Naive B cell (primary cell): Measurements from ENCODE around the gene AKNA. TPM values are rescaled to one million over a fixed set of nuclear protein-coding genes. Genes with fewer than 3 reads are reported as not detected.
A peak's percentile ranks its signal among the peaks of the same experiment; 100 is the strongest.

ENCODE experiments used
- ATAC-seq, 2 donors: fragments of 150-1000 bp; cut with Tn5 transposase; 2 replicates each; pipeline ENCODE4 v1.10.0; 2021; ENCODE audit warnings: low read depth in 2 of 2, mild to moderate bottlenecking in 2 of 2, moderate library complexity in 2 of 2
- DNase-seq: peaks from one replicate; pipeline ENCODE4 v3.0.0; 2022
- H3K27ac Mint-ChIP-seq, 6 donors: one replicate each; pipeline ENCODE4 v1.8.0; 2020 to 2022; ENCODE audit warnings: mild to moderate bottlenecking in 6 of 6, mixed read lengths in 6 of 6, moderate library complexity in 5 of 6, inconsistent platforms in 2 of 6
- H3K27me3 Mint-ChIP-seq, 3 donors: one replicate each; pipeline ENCODE4 v1.8.0; 2021 to 2022; ENCODE audit warnings: mixed read lengths in 3 of 3, mild to moderate bottlenecking in 1 of 3
- H3K36me3 Mint-ChIP-seq, 2 donors: one replicate each; pipeline ENCODE4 v1.8.0; 2020 to 2022; ENCODE audit warnings: mixed read lengths in 2 of 2, inconsistent platforms in 1 of 2, mild to moderate bottlenecking in 1 of 2
- H3K4me1 Mint-ChIP-seq, 3 donors: one replicate each; pipeline ENCODE4 v1.8.0; 2020 to 2022; ENCODE audit warnings: mixed read lengths in 3 of 3, inconsistent platforms in 1 of 3, mild to moderate bottlenecking in 1 of 3, moderate library complexity in 1 of 3
- H3K4me3 Mint-ChIP-seq, 8 donors: one replicate each; pipeline ENCODE4 v1.8.0; 2020 to 2022; ENCODE audit warnings: mild to moderate bottlenecking in 8 of 8, mixed read lengths in 8 of 8, moderate library complexity in 8 of 8, inconsistent platforms in 2 of 8
- H3K9me3 Mint-ChIP-seq, 7 donors: one replicate each; pipeline ENCODE4 v1.8.0; 2020 to 2022; ENCODE audit warnings: mixed read lengths in 7 of 7, mild to moderate bottlenecking in 5 of 7, inconsistent platforms in 2 of 7, moderate library complexity in 1 of 7
- polyA plus RNA-seq, 6 donors: library from polyadenylated mRNA; unstranded; fragments of 300-500 nt; fragmentation: Illumina TruSeq; gene quantifications; one replicate each; pipeline ENCODE4 v1.2.3, GENCODE V29; 2021; ENCODE audit warnings: low read depth in 6 of 6

Gene AKNA
- polyA plus RNA-seq, 6 donors from 2014 or later, result 0.78 to 34.1 (median 13.7) TPM

GRCh38 chr9:114367366-114367765 lies 20.4 kb downstream of the AKNA start:
- DNase-seq (no peak), ATAC-seq (no peak)
- no peaks in the 10 kb centered on the region for H3K27me3 Mint-ChIP-seq
- H3K4me3 Mint-ChIP-seq, result peak overlapping the region in 7 of 8 donors; percentile 68 to 90 (median 83)
- peaks cover 0 to 5% (median 0%) of the 10 kb centered on the region in 7 donors for H3K9me3 Mint-ChIP-seq
- peaks cover 64 to 96% (median 84%) of the 10 kb centered on the region in 3 donors for H3K4me1 Mint-ChIP-seq
- peaks cover 27 to 37% of the 10 kb centered on the region in 2 donors for H3K36me3 Mint-ChIP-seq
- H3K27ac Mint-ChIP-seq, result peak overlapping the region; percentile 79 to 98 (median 97)

- no peaks in the 10 kb centered on the region for H3K27me3 Mint-ChIP-seq
- DNase-seq, result peak; percentile 73
- H3K4me1 Mint-ChIP-seq, result peaks cover 56 to 92% (median 81%) of the 10 kb centered on the region in 3 donors
- H3K4me3 Mint-ChIP-seq, result peak overlapping the region; percentile 68 to 90 (median 81)
- peaks cover 0 to 5% (median 0%) of the 10 kb centered on the region in 7 donors for H3K9me3 Mint-ChIP-seq
- ATAC-seq, result peak; percentile 78 to 79
- H3K36me3 Mint-ChIP-seq, result peaks cover 27 to 37% of the 10 kb centered on the region in 2 donors
- peak overlapping the region; percentile 74 to 98 (median 97) for H3K27ac Mint-ChIP-seq
Observed at GRCh38 chr9:114366334-114367128, 21.3 kb downstream of the AKNA start.

- Mint-ChIP-seq H3K27me3 (no peaks in the 10 kb centered on the region), H3K36me3 (peaks cover 37 to 48% of the 10 kb centered on the region in 2 donors), H3K4me3 (peak overlapping the region in 5 of 8 donors; percentile 53 to 90 (median 78)), H3K4me1 (peaks cover 63 to 83% (median 82%) of the 10 kb centered on the region in 3 donors), H3K9me3 (peaks cover 0 to 5% (median 0%) of the 10 kb centered on the region in 7 donors), H3K27ac (peak overlapping the region in 4 of 6 donors; percentile 88 to 94 (median 92))
- ATAC-seq, result no peak
- no peak for DNase-seq
Observed at GRCh38 chr9:114365194-114365593, 22.6 kb downstream of the AKNA start.

- Mint-ChIP-seq H3K9me3 (peaks cover 0 to under 1% (median 0%) of the 10 kb centered on the region in 7 donors), H3K4me3 (peak overlapping the region; percentile 49 to 90 (median 75)), H3K36me3 (peaks cover 32 to 49% of the 10 kb centered on the region in 2 donors), H3K27me3 (no peaks in the 10 kb centered on the region), H3K4me1 (peaks cover 61 to 82% (median 78%) of the 10 kb centered on the region in 3 donors), H3K27ac (peak overlapping the region; percentile 47 to 94 (median 90))
- DNase-seq (peak; percentile 54), ATAC-seq (peak; percentile 43 to 60)
Observed at GRCh38 chr9:114364134-114365041, 23.4 kb downstream of the AKNA start.

DNA sequence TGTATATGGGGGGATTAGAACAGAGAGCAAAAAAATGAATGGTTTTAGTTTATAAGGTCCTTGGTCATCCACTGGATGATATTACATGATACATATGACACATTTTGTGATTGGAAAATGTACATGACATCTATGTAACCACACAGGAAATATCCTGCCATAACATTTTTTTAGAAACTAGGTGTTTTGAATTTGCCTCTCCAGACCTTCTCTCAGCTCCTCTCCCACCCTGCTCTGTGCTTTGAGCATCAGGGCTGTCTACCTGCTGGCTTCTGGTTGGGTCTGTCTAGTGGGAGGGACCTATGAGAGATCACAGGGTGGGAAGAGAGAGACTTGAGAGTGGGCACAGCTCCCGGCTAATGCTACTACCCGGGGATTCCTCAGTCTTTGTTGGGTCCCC lies 24.4 kb downstream of the AKNA start:
- Mint-ChIP-seq H3K27me3 (no peaks in the 10 kb centered on the region), H3K9me3 (no peaks in the 10 kb centered on the region), H3K36me3 (peaks cover 33 to 49% of the 10 kb centered on the region in 2 donors), H3K4me3 (peak overlapping the region in 5 of 8 donors; percentile 15 to 85 (median 53)), H3K4me1 (peaks cover 58 to 76% (median 72%) of the 10 kb centered on the region in 3 donors), H3K27ac (peak overlapping the region; percentile 78 to 94 (median 89))
- ATAC-seq (no peak), DNase-seq (no peak)

DNA sequence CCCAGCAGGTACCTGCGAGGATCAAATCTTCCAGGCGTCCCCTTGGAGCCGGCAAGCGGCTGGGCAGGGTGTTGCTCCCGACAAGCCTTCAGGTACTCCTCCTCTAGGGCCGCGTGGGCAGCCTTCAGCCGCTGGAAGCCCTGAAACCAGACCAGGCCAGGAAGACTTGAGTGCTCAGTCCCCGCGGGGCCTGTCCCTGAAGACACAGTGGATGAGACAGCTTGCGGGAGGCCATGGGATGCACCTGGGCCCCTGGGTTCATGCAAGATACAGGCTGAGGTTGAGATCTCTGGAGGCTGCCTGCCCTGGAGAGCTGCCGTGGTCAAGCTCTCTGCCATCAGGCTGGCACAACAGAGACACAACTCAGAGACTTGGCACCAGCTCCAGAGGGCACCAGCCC lies 25.4 kb downstream of the AKNA start:
- DNase-seq (no peak), ATAC-seq (no peak)
- H3K9me3 Mint-ChIP-seq, result no peaks in the 10 kb centered on the region
- peaks cover 52 to 70% (median 70%) of the 10 kb centered on the region in 3 donors for H3K4me1 Mint-ChIP-seq
- H3K27me3 Mint-ChIP-seq, result no peaks in the 10 kb centered on the region
- H3K4me3 Mint-ChIP-seq, result no peak overlapping the region
- H3K27ac Mint-ChIP-seq, result peak overlapping the region in 3 of 6 donors; percentile 88 to 93 (median 90)
- H3K36me3 Mint-ChIP-seq, result peaks cover 37 to 50% of the 10 kb centered on the region in 2 donors

- Mint-ChIP-seq H3K36me3 (peaks cover 33 to 55% of the 10 kb centered on the region in 2 donors), H3K27me3 (no peaks in the 10 kb centered on the region), H3K4me1 (peaks cover 46 to 63% (median 62%) of the 10 kb centered on the region in 3 donors), H3K27ac (peak overlapping the region in 4 of 6 donors; percentile 66 to 93 (median 88)), H3K9me3 (no peaks in the 10 kb centered on the region), H3K4me3 (no peak overlapping the region)
- no peak for ATAC-seq
- DNase-seq, result no peak
Observed at GRCh38 chr9:114361542-114361941, 26.2 kb downstream of the AKNA start.

DNA sequence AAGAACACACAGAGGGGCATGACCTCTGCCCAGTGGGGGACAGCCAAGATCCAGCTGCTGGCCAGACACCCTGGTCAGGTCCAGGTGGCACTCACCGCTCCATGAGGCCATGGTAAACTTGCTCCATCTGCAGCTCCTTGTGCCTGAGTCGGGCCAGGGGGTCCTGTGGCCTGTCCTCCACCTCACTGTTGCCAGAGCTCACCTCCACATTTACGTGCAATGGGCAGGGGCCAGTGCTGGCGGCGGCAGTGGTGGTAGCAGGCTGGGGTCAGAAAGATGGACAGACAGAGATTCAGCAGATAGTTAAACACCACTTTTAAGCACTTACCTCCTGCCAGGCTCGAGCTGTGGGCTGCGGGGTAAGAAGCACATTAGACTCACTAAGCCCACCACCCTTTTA lies 28.0 kb downstream of the AKNA start:
- H3K27me3 Mint-ChIP-seq, result no peaks in the 10 kb centered on the region
- H3K27ac Mint-ChIP-seq, result peak overlapping the region in 5 of 6 donors; percentile 24 to 82 (median 62)
- H3K4me1 Mint-ChIP-seq, result peaks cover 40 to 55% (median 51%) of the 10 kb centered on the region in 3 donors
- no peak for DNase-seq
- H3K9me3 Mint-ChIP-seq, result no peaks in the 10 kb centered on the region
- no peak overlapping the region for H3K4me3 Mint-ChIP-seq
- H3K36me3 Mint-ChIP-seq, result peaks cover 33 to 57% of the 10 kb centered on the region in 2 donors
- no peak for ATAC-seq

GRCh38 chr9:114357911-114358328 lies 29.9 kb downstream of the AKNA start:
- H3K9me3 Mint-ChIP-seq, result no peaks in the 10 kb centered on the region
- peaks cover 23 to 36% (median 32%) of the 10 kb centered on the region in 3 donors for H3K4me1 Mint-ChIP-seq
- peaks cover 19 to 43% of the 10 kb centered on the region in 2 donors for H3K36me3 Mint-ChIP-seq
- DNase-seq, result no peak
- no peak for ATAC-seq
- H3K27me3 Mint-ChIP-seq, result no peaks in the 10 kb centered on the region
- H3K27ac Mint-ChIP-seq, result peak overlapping the region in 5 of 6 donors; percentile 6 to 84 (median 35)
- no peak overlapping the region for H3K4me3 Mint-ChIP-seq

DNA sequence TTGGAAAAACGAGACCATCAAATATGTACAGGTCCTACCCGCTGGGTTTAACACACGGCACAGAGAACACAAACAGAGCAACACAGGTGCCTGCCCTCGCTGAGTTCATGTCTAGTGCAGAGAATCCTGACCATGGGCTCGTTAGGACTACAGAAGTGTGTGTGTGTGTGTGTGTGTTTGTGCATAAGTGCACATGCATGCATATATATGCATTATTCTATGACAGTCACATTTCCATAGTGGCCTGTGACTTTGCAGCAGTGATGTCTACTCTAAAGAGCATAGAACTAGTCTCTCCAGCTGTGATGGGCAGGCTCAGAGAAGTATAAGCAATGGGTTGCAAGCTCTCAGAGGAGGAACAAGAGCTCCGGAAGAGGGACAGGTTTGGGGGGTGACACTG lies 30.4 kb downstream of the AKNA start:
- peaks cover 19 to 43% of the 10 kb centered on the region in 2 donors for H3K36me3 Mint-ChIP-seq
- H3K4me3 Mint-ChIP-seq, result no peak overlapping the region
- H3K27me3 Mint-ChIP-seq, result no peaks in the 10 kb centered on the region
- DNase-seq (no peak), ATAC-seq (no peak)
- H3K4me1 Mint-ChIP-seq, result peaks cover 23 to 34% (median 27%) of the 10 kb centered on the region in 3 donors
- no peaks in the 10 kb centered on the region for H3K9me3 Mint-ChIP-seq
- peak overlapping the region in 4 of 6 donors; percentile 32 to 84 (median 42) for H3K27ac Mint-ChIP-seq

DNA sequence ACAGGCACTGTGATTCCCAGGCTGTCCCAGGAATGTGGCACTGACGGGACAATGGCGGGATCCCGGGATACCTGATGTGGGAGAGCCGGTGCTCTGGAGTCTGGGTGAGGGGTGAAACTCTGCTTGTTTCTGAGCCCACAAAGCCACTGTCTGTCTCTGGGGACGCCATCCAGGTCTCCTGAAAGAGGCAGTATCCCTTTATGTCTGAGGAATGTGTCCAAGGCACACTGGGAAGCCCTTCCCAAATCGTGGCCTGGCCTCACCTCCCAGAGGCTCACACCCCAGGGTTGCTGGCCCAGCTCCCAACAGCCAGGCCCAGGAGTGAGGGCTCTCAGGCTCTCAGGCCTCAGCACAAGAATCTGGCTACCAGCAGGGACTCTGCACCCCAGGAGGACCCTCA lies 31.0 kb downstream of the AKNA start:
- no peaks in the 10 kb centered on the region for H3K27me3 Mint-ChIP-seq
- DNase-seq (no peak), ATAC-seq (no peak)
- peaks cover 26 to 32% (median 29%) of the 10 kb centered on the region in 3 donors for H3K4me1 Mint-ChIP-seq
- peaks cover 19 to 43% of the 10 kb centered on the region in 2 donors for H3K36me3 Mint-ChIP-seq
- peak overlapping the region in 4 of 6 donors; percentile 14 to 94 (median 64) for H3K27ac Mint-ChIP-seq
- no peaks in the 10 kb centered on the region for H3K9me3 Mint-ChIP-seq
- H3K4me3 Mint-ChIP-seq, result no peak overlapping the region

DNA sequence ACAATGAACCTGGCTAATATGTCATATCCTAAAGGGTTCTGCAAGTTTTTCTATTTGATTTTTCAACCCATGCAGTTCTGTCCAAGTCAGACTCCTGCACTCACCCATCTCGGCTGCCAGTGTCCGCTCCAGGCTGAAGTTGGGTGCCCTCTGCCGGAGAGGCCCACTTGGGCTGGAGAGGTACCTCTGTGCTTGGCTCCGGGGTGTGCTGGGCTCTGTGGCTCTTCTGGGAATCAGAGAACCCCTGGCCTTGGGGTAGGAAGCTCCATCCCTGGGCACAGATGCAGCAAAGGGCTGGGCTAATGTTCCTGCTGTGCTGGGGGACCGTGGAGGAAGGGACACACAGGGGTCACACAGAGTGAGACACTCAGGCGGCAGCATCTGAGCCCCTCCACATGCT lies 32.0 kb downstream of the AKNA start:
- ATAC-seq, result no peak
- Mint-ChIP-seq H3K4me1 (peaks cover 23 to 27% (median 24%) of the 10 kb centered on the region in 3 donors), H3K9me3 (no peaks in the 10 kb centered on the region), H3K27me3 (no peaks in the 10 kb centered on the region), H3K27ac (peak overlapping the region in 1 of 6 donors; percentile 12), H3K4me3 (no peak overlapping the region), H3K36me3 (peaks cover 14 to 36% of the 10 kb centered on the region in 2 donors)
- no peak for DNase-seq

GRCh38 chr9:114351932-114352331 lies 35.9 kb downstream of the AKNA start:
- peaks cover 31 to 45% (median 38%) of the 10 kb centered on the region in 3 donors for H3K4me1 Mint-ChIP-seq
- no peaks in the 10 kb centered on the region for H3K9me3 Mint-ChIP-seq
- H3K27ac Mint-ChIP-seq, result peak overlapping the region in 3 of 6 donors; percentile 44 to 72 (median 65)
- H3K4me3 Mint-ChIP-seq, result no peak overlapping the region
- ATAC-seq (no peak), DNase-seq (no peak)
- no peaks in the 10 kb centered on the region for H3K27me3 Mint-ChIP-seq
- H3K36me3 Mint-ChIP-seq, result peaks cover 20 to 27% of the 10 kb centered on the region in 2 donors
